T-cell (primary cell): ENCODE data around the gene FAM151A. TPM values are rescaled to one million over a fixed set of nuclear protein-coding genes. Genes with fewer than 3 reads are reported as not detected.

Source experiments
- ATAC-seq, 4 experiments: fragments of 200-7000 bp in 3 of 4; fragments of 150-1000 bp in 1 of 4; cut with Tn5 transposase; replicated peaks in 1 of 4; 1 replicate in 3 of 4; 2 replicates in 1 of 4; pipeline ENCODE4 v1.10.0; 2021; ENCODE audit warnings: moderate library complexity in 3 of 4, mild to moderate bottlenecking in 2 of 4, moderate number of reproducible peaks in 1 of 4
- CTCF ChIA-PET, 2 donors: fragments of 300-600 bp; sonication (Branson Sonifier 250); formaldehyde crosslinking; loops; one replicate each; lab custom pipeline; 2022; ENCODE audit warnings: antibody characterized with exemption in 2 of 2; lab: Charles Lee
- POLR2A ChIA-PET, 2 donors: fragments of 300-600 bp; sonication (Branson Sonifier 250); formaldehyde crosslinking; loops; one replicate each; lab custom pipeline; 2022; ENCODE audit warnings: antibody characterized with exemption in 2 of 2; lab: Charles Lee
- DNase-seq, 35 experiments: peaks; one replicate each; pipeline versions ENCODE4 v3.0.0 to v3.0.0-alpha.2; 2013 to 2023
- H3K27ac ChIP-seq: one replicate; pipeline ENCODE4 v1.5.1; 2013; ENCODE audit warnings: low read length
- H3K27me3 ChIP-seq, 2 experiments: replicated peaks in 1 of 2; 1 replicate in 1 of 2; 2 replicates in 1 of 2; pipeline versions ENCODE4 v1.6.1 to v1.7.0; 2013; ENCODE audit warnings: low read length in 1 of 2, mixed read lengths in 1 of 2; ENCODE audit not compliant: control insufficient read depth in 2 of 2, insufficient read depth in 2 of 2; ENCODE audit errors: extremely low read depth in 1 of 2
- H3K36me3 ChIP-seq, 2 donors: 1 replicate in 1 of 2; 2 replicates in 1 of 2; pipeline versions ENCODE4 v1.6.1 to v1.7.0; 2013; ENCODE audit warnings: low read length in 1 of 2; ENCODE audit not compliant: control insufficient read depth in 2 of 2, insufficient read depth in 1 of 2; ENCODE audit errors: extremely low read depth in 1 of 2
- H3K4me1 ChIP-seq, 2 experiments: 1 replicate in 1 of 2; 2 replicates in 1 of 2; pipeline versions ENCODE4 v1.6.1 to v1.7.0; 2013; ENCODE audit warnings: low read length in 2 of 2, mixed read lengths in 1 of 2; ENCODE audit not compliant: insufficient read depth in 2 of 2, control insufficient read depth in 1 of 2; ENCODE audit errors: extremely low read depth in 1 of 2
- H3K4me3 ChIP-seq, 2 donors: 1 replicate in 1 of 2; 2 replicates in 1 of 2; pipeline versions ENCODE4 v1.5.1 to v1.7.0; 2013; ENCODE audit warnings: mild to moderate bottlenecking in 2 of 2, low read length in 1 of 2, moderate library complexity in 1 of 2; ENCODE audit not compliant: control insufficient read depth in 1 of 2; ENCODE audit errors: extremely low read depth in 1 of 2
- H3K9me3 ChIP-seq: 2 replicates; pipeline ENCODE4 v1.7.0; 2013
- H3K27ac Mint-ChIP-seq, 2 donors: one replicate each; pipeline ENCODE4 v1.8.0; 2020 to 2021; ENCODE audit warnings: mild to moderate bottlenecking in 2 of 2, mixed read lengths in 2 of 2
- H3K27me3 Mint-ChIP-seq, 2 donors: one replicate each; pipeline ENCODE4 v1.8.0; 2021 to 2022; ENCODE audit warnings: mixed read lengths in 2 of 2
- H3K36me3 Mint-ChIP-seq: one replicate; pipeline ENCODE4 v1.8.0; 2021; ENCODE audit warnings: mixed read lengths
- H3K4me1 Mint-ChIP-seq, 3 donors: one replicate each; pipeline ENCODE4 v1.8.0; 2020 to 2022; ENCODE audit warnings: mixed read lengths in 3 of 3, mild to moderate bottlenecking in 1 of 3
- H3K4me3 Mint-ChIP-seq, 3 donors: one replicate each; pipeline ENCODE4 v1.8.0; 2020 to 2022; ENCODE audit warnings: mild to moderate bottlenecking in 3 of 3, mixed read lengths in 3 of 3, moderate library complexity in 3 of 3
- H3K9me3 Mint-ChIP-seq, 3 donors: one replicate each; pipeline ENCODE4 v1.8.0; 2020 to 2022; ENCODE audit warnings: mixed read lengths in 3 of 3
- WGBS: methylation state at CpG from one replicate; pipeline ENCODE4 v1.1.5; 2013; ENCODE audit warnings: missing lambda C conversion rate; ENCODE audit not compliant: insufficient coverage; 5-methylcytosine and 5-hydroxymethylcytosine counted together
- total RNA-seq, 35 experiments: library from RNA in 6 of 35; stranded (reverse) in 6 of 35; fragments of 120-200 nt in 1 of 35; gene quantifications; one replicate each; pipeline versions ENCODE4 v1.2.1 to v1.2.4 and lab custom pipeline; 2013 to 2026

FAM151A gene
- total RNA-seq, 5 donors from 2014 or later (not counting 1 experiment from before 2014, with no cell fraction given), result not detected

GRCh38 chr1:54583307-54583686 lies 40.0 kb downstream of the FAM151A start:
- WGBS, result 73% methylated on average over 2 of the region's 3 CpGs
- no peaks in the 10 kb centered on the region for H3K9me3 Mint-ChIP-seq
- CTCF ChIA-PET, result no interaction called here
- Histone ChIP-seq H3K9me3 (no peaks in the 10 kb centered on the region), H3K4me3 (no peak overlapping the region), H3K27me3 (no peaks in the 10 kb centered on the region), H3K36me3 (peaks cover 0 to 5% of the 10 kb centered on the region in 2 donors), H3K27ac (no peak overlapping the region), H3K4me1 (peaks cover 0 to under 1% of the 10 kb centered on the region in 2 experiments)
- POLR2A ChIA-PET, result no interaction called here
- H3K4me3 Mint-ChIP-seq, result no peak overlapping the region
- H3K4me1 Mint-ChIP-seq, result peaks cover 1 to 3% (median 2%) of the 10 kb centered on the region in 3 donors
- H3K36me3 Mint-ChIP-seq, result no peaks in the 10 kb centered on the region
- no peaks in the 10 kb centered on the region for H3K27me3 Mint-ChIP-seq
- H3K27ac Mint-ChIP-seq, result no peak overlapping the region
- DNase-seq (no peak), ATAC-seq (no peak)

GRCh38 chr1:54582566-54583306 lies 40.6 kb downstream of the FAM151A start:
- Histone ChIP-seq H3K4me3 (no peak overlapping the region), H3K9me3 (no peaks in the 10 kb centered on the region), H3K4me1 (no peaks in the 10 kb centered on the region), H3K27me3 (peaks cover 0 to 3% of the 10 kb centered on the region in 2 experiments), H3K27ac (no peak overlapping the region), H3K36me3 (peaks cover 0 to 5% of the 10 kb centered on the region in 2 donors)
- CTCF ChIA-PET, result no interaction called here
- WGBS, result 92% methylated on average over 14 of the region's 19 CpGs
- POLR2A ChIA-PET, result no interaction called here
- H3K27ac Mint-ChIP-seq, result no peak overlapping the region
- no peak overlapping the region for H3K4me3 Mint-ChIP-seq
- H3K9me3 Mint-ChIP-seq, result no peaks in the 10 kb centered on the region
- H3K36me3 Mint-ChIP-seq, result no peaks in the 10 kb centered on the region
- no peaks in the 10 kb centered on the region for H3K27me3 Mint-ChIP-seq
- ATAC-seq (no peak), DNase-seq (no peak)
- H3K4me1 Mint-ChIP-seq, result no peaks in the 10 kb centered on the region

- Mint-ChIP-seq H3K4me1 (no peaks in the 10 kb centered on the region), H3K9me3 (no peaks in the 10 kb centered on the region), H3K27ac (no peak overlapping the region), H3K4me3 (no peak overlapping the region), H3K36me3 (no peaks in the 10 kb centered on the region), H3K27me3 (no peaks in the 10 kb centered on the region)
- POLR2A ChIA-PET, result no interaction called here
- CTCF ChIA-PET, result no interaction called here
- H3K27me3 ChIP-seq, result peaks cover 0 to 3% of the 10 kb centered on the region in 2 experiments
- no peaks in the 10 kb centered on the region for H3K9me3 ChIP-seq
- H3K4me1 ChIP-seq, result no peaks in the 10 kb centered on the region
- DNase-seq (no peak), ATAC-seq (no peak)
- H3K4me3 ChIP-seq, result no peak overlapping the region
- peaks cover 0 to 5% of the 10 kb centered on the region in 2 donors for H3K36me3 ChIP-seq
- no peak overlapping the region for H3K27ac ChIP-seq
- 64% methylated on average over 1 of the region's 5 CpGs for WGBS
Observed at GRCh38 chr1:54581621-54582035, 41.7 kb downstream of the FAM151A start.

GRCh38 chr1:54580856-54581550 lies 42.3 kb downstream of the FAM151A start:
- Histone ChIP-seq H3K36me3 (peaks cover 0 to 5% of the 10 kb centered on the region in 2 donors), H3K27ac (no peak overlapping the region), H3K4me3 (no peak overlapping the region), H3K9me3 (no peaks in the 10 kb centered on the region), H3K27me3 (peaks cover 0 to 3% of the 10 kb centered on the region in 2 experiments), H3K4me1 (no peaks in the 10 kb centered on the region)
- CTCF ChIA-PET, result no interaction called here
- H3K27me3 Mint-ChIP-seq, result no peaks in the 10 kb centered on the region
- no peaks in the 10 kb centered on the region for H3K4me1 Mint-ChIP-seq
- DNase-seq (no peak), ATAC-seq (no peak)
- WGBS, result 75% methylated on average over 10 of the region's 11 CpGs
- no peaks in the 10 kb centered on the region for H3K9me3 Mint-ChIP-seq
- no peaks in the 10 kb centered on the region for H3K36me3 Mint-ChIP-seq
- no peak overlapping the region for H3K27ac Mint-ChIP-seq
- POLR2A ChIA-PET, result no interaction called here
- H3K4me3 Mint-ChIP-seq, result no peak overlapping the region

GRCh38 chr1:54579337-54579781 lies 44.0 kb downstream of the FAM151A start:
- Mint-ChIP-seq H3K4me1 (no peaks in the 10 kb centered on the region), H3K27ac (no peak overlapping the region), H3K4me3 (no peak overlapping the region), H3K27me3 (no peaks in the 10 kb centered on the region), H3K9me3 (no peaks in the 10 kb centered on the region), H3K36me3 (no peaks in the 10 kb centered on the region)
- CTCF ChIA-PET, result no interaction called here
- DNase-seq (no peak), ATAC-seq (no peak)
- no peaks in the 10 kb centered on the region for H3K36me3 ChIP-seq
- peaks cover 0 to 3% of the 10 kb centered on the region in 2 experiments for H3K27me3 ChIP-seq
- H3K27ac ChIP-seq, result no peak overlapping the region
- 83% methylated on average over 2 of the region's 4 CpGs for WGBS
- POLR2A ChIA-PET, result no interaction called here
- no peak overlapping the region for H3K4me3 ChIP-seq
- no peaks in the 10 kb centered on the region for H3K9me3 ChIP-seq
- H3K4me1 ChIP-seq, result no peaks in the 10 kb centered on the region

GRCh38 chr1:54577612-54578011 lies 45.7 kb downstream of the FAM151A start:
- POLR2A ChIA-PET, result no interaction called here
- Mint-ChIP-seq H3K27ac (no peak overlapping the region), H3K9me3 (no peaks in the 10 kb centered on the region), H3K36me3 (no peaks in the 10 kb centered on the region), H3K4me1 (no peaks in the 10 kb centered on the region), H3K27me3 (no peaks in the 10 kb centered on the region), H3K4me3 (no peak overlapping the region)
- H3K9me3 ChIP-seq, result no peaks in the 10 kb centered on the region
- H3K27ac ChIP-seq, result no peak overlapping the region
- DNase-seq, result no peak
- no peaks in the 10 kb centered on the region for H3K36me3 ChIP-seq
- no peaks in the 10 kb centered on the region for H3K4me1 ChIP-seq
- H3K27me3 ChIP-seq, result peaks cover 0 to 6% of the 10 kb centered on the region in 2 experiments
- 84% methylated on average over 5 of the region's 6 CpGs for WGBS
- no peak overlapping the region for H3K4me3 ChIP-seq
- ATAC-seq, result no peak
- CTCF ChIA-PET, result no interaction called here
